Stimulated activated CD4-positive, alpha-beta T cell treated with anti-CD3 and anti-CD28 coated beads, Interleukin-1b, Interleukin-23, amount 100 ng/mL, for 1 hour (primary cell): Measurements from ENCODE around the gene L3MBTL4.

Source experiments
- DNase-seq, 2 donors: peaks; one replicate each; pipeline ENCODE4 v3.0.0-alpha.2; 2020; ENCODE audit warnings: low read depth in 2 of 2

L3MBTL4 gene

GRCh38 chr18:6031442-6031841, 383.3 kb downstream of the L3MBTL4 start:
- no peak for DNase-seq

- DNase-seq, result no peak
Observed at GRCh38 chr18:6031002-6031401, 383.7 kb downstream of the L3MBTL4 start.

DNA sequence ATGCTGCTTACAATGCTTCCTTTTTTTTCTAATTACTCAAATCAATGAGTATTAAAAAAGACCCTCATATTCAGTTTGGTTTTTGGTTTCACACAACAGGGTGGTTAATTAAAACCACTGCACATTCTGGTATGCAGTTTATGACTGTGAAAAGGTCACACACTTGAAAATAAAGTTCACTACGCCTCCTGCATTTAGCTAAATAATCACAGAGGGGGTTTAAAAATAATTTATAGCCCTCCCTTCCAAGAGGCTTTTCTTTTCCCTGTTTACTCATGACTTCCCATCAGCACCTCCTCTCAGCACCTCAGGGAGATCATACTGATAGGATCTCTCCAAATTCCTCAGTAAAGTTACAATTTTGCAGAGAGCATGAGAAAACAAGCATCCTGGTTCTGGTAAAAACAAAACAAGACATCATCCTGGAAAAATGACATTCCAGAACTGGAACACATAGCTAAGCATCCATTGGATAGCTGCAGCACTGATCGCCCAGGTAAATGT, 389.9 kb downstream of the L3MBTL4 start:
- no peak for DNase-seq

GRCh38 chr18:6023551-6023950, 391.2 kb downstream of the L3MBTL4 start:
- no peak for DNase-seq

GRCh38 chr18:6022845-6023244, 391.9 kb downstream of the L3MBTL4 start:
- no peak for DNase-seq

- DNase-seq, result no peak
Observed at GRCh38 chr18:6022074-6022444, 392.7 kb downstream of the L3MBTL4 start.

DNA sequence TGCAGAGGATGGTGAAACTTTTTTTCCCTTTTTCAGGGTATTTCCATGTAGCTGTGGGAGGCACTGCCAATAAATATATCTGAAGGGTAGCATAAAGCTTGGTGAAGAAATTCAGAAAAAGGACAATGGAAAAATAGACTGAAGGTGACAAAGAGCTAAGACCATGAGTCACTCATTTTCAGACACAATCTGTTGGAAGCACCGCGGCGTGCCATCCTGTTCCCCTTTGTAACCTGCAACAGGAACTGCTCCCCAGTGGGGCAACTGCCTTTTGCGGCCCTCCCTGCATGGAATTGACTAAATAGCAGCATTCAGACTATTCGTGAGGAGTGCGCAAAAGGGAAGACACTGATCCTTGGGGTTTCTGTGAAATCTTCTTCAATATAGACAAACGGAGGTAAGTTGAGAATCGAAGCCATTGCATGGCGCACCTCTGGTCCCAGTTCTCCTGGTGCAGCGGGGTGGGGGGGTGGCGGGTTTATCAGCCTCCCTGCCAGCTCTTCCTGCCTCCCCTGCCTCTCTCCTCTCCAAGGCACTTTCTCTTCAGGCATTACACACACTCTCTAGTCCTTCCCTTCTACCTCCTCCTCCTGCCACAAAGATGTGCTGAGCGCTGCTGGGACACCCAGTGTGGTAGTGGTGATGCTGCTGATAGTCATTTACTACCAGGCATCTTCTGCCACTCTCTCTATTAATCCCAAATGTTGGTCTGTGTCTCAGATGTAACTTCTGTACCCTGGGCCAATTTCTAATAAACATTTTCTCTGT, 393.2 kb downstream of the L3MBTL4 start:
- no peak for DNase-seq

DNA sequence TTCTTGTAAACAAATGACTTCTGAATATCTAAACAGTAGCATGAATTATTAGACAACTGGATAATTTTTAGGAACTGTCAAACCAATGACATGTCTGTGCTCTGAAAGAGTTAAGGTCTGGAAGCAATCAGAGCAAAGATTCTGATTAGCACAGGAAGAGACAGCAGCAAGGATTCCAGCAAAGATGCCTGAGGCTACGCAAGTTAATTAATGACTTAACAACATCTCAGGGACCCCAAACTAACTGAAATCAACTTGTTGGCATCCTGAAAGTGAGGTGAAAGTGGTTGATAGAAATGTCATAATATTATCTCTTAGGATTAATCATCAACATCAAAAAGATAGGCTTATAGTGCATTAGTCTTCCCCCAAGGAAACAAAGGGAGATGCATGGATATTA, 396.0 kb downstream of the L3MBTL4 start:
- no peak for DNase-seq

GRCh38 chr18:6017171-6017570, 397.5 kb downstream of the L3MBTL4 start:
- DNase-seq, result no peak

GRCh38 chr18:6015364-6015763, 399.3 kb downstream of the L3MBTL4 start:
- DNase-seq, result no peak

- no peak for DNase-seq
Observed at GRCh38 chr18:6013171-6013810, 401.4 kb downstream of the L3MBTL4 start.

- DNase-seq, result no peak
Observed at GRCh38 chr18:6010921-6011320, 403.8 kb downstream of the L3MBTL4 start.

DNA sequence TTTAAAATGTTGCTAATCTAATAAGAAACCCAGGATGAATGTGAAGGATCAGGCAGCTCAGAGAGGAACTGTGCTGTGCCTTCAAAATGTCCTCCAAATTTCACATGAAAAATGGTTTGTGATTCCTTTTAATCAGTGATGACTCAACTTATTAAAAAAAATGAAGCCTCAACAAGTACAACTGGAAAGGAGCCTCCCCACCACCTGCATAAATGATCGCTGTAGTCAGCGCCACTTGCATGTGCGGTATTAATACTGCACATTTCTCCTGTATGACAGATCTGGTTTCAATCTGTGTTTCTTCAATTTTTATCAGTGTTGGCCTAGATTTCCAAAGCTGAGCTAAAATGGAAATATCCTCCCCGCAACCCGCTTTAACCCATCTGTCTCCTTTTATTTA, 404.4 kb downstream of the L3MBTL4 start:
- no peak for DNase-seq

DNA sequence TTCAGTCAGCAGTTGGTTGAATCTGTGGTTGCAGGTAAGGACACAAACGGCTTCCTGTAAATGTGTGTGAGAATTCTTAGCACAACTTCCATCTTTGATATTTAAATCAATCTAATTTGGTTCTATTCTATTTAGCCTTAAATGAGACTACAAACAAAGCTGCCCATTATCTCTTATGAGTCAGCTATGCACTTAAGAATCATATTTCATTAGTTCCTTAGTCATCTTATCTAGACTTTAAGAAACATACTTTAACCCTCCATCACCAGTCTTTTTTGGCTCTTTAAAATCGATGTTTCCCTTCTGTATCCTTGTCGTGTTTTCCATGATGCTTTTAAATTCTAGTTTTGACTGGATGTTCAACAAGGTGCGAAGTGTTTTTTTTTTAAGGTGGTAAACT, 405.0 kb downstream of the L3MBTL4 start:
- no peak for DNase-seq

DNA sequence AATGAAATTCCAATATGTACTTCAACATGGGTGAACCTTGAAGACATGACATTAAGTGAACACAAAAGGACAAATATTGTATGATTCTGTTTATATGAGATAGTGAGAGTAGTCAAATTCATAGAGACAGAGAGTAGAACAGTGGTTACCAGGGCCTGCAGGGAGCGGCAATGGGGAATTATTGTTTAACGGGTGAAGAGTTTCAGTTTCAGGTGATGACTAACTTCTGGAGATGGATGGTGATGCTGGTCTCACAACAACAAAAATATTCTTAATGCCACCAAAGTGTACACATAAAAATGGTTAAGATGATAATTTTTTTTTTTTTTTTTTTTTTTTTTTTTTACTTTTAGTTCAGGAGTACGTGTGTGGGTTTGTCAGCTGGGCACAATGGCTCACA, 410.0 kb downstream of the L3MBTL4 start:
- DNase-seq, result no peak

DNA sequence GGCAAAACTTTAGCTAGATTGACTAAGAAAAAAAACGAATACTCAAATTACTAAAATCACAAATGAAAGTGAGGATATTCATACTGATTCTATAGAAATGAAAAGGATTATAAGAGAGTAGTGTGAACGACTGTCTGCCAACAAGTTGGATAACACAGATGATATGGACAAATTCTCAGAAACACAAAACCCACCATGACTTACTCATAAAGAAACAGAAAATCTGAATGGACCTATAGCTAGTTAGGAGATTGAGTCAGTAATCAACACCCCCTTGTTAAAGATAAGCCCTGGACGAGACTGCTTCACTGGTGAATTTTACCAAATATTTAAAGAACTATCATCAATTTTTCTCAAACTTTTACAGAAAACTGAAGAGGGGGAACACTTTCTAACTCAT, 410.6 kb downstream of the L3MBTL4 start:
- no peak for DNase-seq

DNA sequence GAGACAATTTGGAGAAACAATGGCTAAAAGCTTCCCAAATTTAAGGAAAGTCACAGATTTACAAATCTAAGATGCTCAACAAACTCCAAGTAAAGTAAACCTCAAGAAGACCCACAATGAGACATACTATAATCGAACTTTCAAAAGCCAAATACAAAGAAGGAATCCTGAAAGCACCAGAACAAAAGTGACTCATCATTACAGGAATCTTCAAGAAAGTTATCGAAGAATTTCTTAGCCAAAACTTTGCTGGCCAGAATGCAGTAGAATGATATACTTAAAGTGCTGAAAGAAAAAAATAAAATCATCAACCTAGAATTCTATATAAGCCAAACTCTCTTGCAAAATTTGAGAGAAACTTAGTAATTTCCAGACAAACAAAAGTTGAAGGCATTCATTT, 412.8 kb downstream of the L3MBTL4 start:
- no peak for DNase-seq

DNA sequence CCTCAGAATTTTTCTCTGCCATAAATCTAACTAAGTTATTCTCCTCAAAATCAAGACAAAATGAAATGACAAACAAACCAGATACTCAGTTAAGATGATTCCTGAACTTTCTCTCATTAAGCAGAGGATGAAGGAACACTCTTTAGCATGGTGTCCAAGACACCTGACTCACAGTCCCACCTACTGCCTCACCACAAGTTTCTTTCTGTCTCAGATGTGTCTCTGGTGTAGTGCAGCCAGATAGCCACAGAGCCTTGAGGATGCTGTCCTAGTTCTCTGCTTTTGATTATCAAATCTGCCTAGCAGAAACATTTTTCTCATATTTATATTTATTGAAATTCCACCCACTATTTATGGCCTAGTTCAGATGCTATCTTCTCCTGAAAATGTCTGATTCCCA, 415.8 kb downstream of the L3MBTL4 start:
- DNase-seq, result no peak

- no peak for DNase-seq
Observed at GRCh38 chr18:5998166-5998881, 416.4 kb downstream of the L3MBTL4 start.

GRCh38 chr18:5997361-5997760, 417.4 kb downstream of the L3MBTL4 start:
- no peak for DNase-seq

DNA sequence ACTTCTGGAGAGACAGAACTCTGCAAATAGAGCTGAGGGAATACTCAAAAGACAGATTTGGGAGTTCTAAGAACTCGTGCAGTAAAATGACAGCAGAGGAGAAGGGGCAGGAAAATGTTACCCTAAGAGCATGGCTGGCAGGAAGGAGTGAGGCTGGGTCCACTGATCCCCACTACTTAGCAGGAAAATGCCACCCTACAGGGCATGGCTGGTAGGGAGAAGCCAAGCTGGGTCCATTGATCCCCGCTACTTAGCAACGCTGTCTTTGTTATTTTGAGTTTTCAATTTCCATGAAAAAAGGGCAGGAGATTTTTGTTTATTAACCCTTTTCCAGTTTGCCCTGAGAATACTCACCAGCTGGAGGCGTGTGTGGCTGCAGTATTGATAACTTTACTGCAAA, 419.1 kb downstream of the L3MBTL4 start:
- DNase-seq, result no peak

DNA sequence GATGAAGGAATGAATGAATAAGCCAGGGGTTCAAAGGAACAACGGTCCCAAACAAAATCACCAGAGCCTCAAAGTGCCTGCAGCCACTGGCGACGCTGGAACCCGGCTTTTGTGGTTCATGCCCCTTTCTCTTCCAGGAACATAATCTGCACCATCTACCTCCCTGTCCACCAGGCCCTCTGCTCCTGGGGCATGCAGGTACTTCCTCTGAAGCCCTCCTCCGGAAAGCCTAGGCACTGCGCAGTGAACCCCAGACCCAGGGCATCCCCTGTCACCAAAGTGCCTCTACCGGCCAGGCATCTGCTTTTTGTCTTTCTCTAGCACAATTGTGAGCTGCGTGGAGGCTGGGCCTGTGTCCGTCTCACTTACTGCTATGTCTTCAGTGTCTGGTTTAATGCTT, 420.8 kb downstream of the L3MBTL4 start:
- no peak for DNase-seq

GRCh38 chr18:5992381-5992780, 422.3 kb downstream of the L3MBTL4 start:
- no peak for DNase-seq
